C4-2B (cell line): ENCODE measurements around the gene SARDH.

Experiments
- H3K27ac ChIP-seq: fragments of 450-650 bp; 2 replicates; pipeline ENCODE4 v1.5.1; 2017
- ZFX ChIP-seq: fragments of 450-650 bp; IDR thresholded peaks from 2 replicates; pipeline ENCODE4 v1.6.1; 2017
- TF ChIP-seq, protein P1 (sequence below): fragments of 450-650 bp; conservative IDR thresholded peaks from 2 replicates; pipeline ENCODE4 v1.5.1; 2017; ENCODE audit warnings: mild to moderate bottlenecking

The SARDH gene

DNA sequence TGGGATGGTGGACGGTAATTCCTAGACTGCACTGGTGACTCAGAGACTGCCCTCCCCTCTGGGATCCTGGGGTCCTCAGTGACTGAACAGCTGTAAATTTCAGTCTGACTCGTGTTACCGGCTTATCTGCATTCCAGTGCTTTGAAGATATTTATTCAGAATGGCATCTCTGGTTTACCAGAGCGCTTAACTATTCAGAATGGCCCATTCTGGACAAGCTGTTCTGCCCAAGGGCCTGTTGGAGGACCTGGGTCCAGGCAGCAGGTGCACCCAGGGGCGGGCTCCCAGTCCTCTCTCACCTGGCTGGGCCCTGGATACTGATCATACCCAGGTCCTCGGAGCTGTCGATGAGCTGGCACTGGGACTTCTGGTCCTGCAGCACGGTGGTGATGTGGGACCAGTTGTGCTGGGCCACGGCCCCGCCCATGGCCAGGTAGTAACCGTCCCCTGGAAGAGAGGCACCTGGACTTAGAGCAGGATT, 48.0 kb downstream of the SARDH start:
- H3K27ac ChIP-seq, result no peak overlapping the region
- TF ChIP-seq, protein P1, sequence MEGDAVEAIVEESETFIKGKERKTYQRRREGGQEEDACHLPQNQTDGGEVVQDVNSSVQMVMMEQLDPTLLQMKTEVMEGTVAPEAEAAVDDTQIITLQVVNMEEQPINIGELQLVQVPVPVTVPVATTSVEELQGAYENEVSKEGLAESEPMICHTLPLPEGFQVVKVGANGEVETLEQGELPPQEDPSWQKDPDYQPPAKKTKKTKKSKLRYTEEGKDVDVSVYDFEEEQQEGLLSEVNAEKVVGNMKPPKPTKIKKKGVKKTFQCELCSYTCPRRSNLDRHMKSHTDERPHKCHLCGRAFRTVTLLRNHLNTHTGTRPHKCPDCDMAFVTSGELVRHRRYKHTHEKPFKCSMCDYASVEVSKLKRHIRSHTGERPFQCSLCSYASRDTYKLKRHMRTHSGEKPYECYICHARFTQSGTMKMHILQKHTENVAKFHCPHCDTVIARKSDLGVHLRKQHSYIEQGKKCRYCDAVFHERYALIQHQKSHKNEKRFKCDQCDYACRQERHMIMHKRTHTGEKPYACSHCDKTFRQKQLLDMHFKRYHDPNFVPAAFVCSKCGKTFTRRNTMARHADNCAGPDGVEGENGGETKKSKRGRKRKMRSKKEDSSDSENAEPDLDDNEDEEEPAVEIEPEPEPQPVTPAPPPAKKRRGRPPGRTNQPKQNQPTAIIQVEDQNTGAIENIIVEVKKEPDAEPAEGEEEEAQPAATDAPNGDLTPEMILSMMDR, result no peak
- TF ChIP-seq ZFX, result no peak

DNA sequence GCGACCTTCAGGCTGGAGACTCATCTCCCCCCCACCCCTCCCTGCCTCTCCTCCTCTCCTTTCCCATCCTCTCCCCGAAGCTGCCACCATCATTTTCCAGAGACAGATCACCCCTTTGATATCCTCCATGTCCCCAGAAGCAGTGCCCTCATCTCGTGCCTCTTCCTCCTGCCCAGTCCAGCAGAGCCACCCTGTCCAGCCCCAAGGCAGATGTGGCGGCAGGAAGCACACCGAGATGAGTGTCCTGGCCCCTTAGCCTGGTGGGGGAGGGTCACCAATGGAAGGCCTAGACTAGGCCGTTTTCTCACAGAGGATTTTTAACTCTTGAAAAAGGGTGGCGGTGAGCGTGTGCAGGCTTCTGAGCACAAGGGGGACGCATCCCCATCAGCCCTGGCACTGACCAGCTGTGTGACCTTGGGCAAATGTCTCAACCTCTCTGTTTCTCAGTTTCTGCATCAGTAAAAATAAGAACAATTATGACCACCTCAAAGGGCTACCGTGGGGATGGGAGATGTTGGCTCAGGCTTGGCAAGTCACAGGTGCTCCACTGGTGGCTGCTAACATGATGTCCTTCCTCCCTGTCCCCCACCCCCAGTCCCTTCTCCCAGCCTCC, 48.9 kb downstream of the SARDH start:
- no peak for TF ChIP-seq ZFX
- TF ChIP-seq, protein P1, result no peak
- no peak overlapping the region for H3K27ac ChIP-seq

DNA sequence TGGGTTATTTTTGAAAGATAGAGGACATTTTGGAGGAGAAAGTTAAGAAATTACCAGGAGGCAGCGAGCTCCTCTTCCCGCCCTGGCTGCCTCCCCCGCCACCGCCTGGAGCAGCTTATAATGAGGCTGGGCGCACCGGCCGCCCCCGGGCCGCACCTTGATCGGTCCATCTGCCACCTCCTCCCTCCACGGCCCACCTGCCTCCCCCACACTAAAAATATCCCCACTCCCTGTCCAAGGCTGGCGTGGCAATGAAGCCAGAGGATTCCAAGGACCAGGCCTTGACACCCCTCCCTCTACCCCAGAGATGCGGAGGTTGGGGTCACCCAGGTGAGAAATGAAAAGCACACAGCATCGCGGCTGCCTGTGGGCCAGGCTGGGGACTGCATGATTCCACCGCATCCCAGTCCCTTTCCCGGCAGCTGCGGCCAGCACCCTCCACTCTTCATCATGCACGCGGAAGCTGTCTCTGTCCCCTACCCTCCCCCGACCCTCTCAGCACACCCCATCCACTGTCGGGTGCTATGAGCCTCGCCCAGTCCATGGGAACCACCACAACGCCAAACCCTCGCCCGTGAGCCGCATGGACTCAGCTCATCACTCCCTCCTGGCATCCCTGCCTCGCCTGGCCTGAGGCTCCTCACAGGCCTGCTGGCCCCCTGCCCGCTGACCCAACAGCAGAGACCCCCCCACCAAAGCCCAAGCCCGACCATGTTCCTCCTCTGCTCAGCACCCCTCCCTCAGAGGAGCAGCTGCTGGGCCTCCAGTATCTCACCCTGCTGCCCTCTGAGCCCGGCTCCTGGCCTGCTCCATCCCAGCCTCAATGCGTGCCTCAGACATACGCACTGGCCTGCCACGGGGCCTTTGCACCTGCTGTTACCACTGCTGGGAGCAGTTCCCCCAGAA, 50.0 kb downstream of the SARDH start:
- H3K27ac ChIP-seq, result no peak overlapping the region
- TF ChIP-seq ZFX, result no peak
- TF ChIP-seq, protein P1, result no peak

DNA sequence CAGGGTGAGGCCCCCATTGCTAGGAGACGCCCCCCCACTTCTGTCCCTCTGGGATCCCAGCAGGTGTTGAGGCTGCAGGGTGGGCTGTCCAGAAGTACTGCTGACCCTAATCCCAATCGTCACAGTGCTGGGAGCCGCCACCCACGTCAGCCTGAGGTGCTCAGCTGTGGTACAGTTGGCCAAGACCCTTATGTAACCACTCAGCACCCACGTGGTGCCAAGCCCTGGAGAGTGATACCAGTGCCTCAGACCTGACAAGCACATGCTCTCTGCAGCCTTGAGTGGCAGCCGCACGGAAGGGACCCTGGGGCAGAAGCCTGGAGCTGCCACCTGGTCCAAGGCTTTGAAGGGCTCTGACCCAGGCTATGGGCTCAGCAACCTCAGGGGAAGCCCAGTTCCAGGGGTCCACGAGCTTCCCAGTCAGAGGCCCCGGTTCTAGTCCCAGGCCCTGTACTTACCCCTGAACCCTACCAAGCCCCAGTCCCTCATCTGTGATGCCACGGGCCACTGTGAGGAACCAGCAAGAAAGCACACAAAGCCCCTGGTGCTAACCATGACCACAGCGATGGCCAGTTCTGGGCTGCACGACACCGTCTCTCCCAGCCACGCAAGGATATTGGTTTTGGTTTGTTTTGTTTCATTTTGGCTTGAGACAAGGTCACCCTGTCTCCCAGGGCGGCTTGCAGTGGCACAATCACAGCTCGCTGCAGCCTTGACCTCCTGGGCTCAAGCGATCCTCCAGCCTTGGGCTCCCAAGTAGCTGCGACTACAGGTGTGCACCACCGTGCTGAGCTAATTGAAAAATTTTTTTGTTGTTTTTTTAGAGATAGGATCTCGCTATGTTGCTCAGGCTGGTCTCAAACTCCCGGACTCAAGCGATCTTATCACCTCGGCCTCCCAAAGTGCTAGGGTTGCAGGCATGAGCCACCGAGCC, 51.2 kb downstream of the SARDH start:
- no peak for TF ChIP-seq ZFX
- TF ChIP-seq, protein P1, result no peak
- H3K27ac ChIP-seq, result no peak overlapping the region

DNA sequence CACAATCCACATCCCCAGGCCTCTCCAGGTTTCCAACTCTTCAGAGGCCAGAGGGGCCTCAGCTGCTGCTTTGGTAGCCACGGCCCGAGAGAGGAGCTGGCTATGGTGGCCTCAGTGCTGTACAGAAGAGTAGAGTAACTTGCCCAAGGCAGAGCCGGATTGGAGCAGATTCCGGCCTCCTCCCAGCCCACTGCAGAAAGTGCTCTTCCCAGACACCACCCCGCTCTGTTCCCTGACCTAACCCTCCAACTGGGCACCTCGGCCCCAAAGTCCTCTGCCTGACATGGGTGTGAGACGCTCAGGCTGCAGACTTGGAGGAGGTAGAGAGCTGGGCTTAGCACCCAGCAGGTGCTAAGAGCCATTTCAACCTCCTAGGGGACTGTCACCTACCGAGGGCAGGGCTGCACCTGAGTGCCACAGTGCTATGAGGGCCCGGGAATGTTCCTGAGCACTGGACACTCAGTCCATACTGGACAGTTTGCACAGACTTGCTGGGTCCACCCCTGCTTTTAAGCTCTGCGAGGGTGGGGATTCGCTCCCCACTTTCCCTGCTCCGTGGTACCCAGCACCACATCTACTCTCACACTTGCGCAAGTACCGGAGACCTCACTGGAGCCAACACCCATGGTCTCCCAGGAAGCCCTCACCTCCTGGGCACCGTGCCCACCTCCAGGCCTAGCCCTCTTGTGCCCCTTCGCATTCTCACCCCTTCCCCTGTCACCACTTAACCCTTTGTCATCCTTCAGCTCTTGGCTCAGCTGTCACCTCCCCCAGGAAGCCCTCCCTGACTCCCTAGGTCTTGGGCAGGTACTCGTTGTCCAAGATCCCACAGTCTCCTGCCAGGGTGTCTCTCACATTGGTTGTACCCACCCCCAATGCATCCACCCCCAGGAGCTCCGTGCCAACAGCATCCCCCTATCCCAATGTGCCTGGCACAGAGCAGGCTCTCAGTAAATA, 52.2 kb downstream of the SARDH start:
- TF ChIP-seq ZFX, result no peak
- TF ChIP-seq, protein P1, result no peak
- H3K27ac ChIP-seq, result no peak overlapping the region

DNA sequence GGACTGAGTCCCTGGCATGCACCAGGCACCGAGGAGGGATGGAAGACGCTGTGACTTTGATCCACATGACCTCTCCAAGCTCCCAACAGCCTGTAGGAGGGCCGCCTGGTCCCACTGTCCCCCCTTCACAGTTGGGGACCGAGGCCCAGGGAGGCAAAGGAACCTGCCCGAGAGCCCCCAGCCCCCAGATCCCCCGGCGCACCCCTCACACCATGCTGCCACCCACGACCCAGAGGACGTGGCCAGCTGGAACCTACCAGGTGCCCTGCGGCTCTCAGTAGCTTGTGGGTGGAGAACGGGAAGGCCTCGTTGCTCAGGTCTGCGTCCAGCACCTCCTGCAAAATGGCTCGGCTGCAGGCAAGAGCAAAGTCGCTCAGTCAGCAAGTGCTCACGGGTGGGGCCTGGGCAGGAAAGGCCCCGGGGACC, 53.2 kb downstream of the SARDH start:
- no peak overlapping the region for H3K27ac ChIP-seq
- TF ChIP-seq, protein P1, result no peak
- TF ChIP-seq ZFX, result no peak
